GM23338 (cell line): ENCODE data around the gene ZNF579. TPM values are rescaled to one million over a fixed set of nuclear protein-coding genes. Genes with fewer than 3 reads are reported as not detected.

ENCODE experiments used
- ATAC-seq: fragments of 200-7000 bp; cut with Tn5 transposase; 3 replicates; pipeline ENCODE4 v1.9.1; 2020
- DNase-seq: peaks from one replicate; pipeline ENCODE4 v3.0.0-alpha.2; 2015; ENCODE audit warnings: low spot score
- H2AFZ ChIP-seq: fragments of 200-600 bp; sonication (generic); 2 replicates; pipeline ENCODE4 v1.8.0; 2016; ENCODE audit warnings: antibody characterized with exemption, mild to moderate bottlenecking, moderate library complexity
- H3F3A ChIP-seq: fragments of 200-600 bp; sonication (generic); replicated peaks from 2 replicates; pipeline ENCODE4 v1.8.0; 2017; ENCODE audit warnings: antibody characterized with exemption, mixed run types, low read depth
- H3K27ac ChIP-seq: fragments of 200-600 bp; sonication (generic); 2 replicates; pipeline ENCODE4 v1.6.1; 2016; ENCODE audit warnings: low read depth
- H3K27me3 ChIP-seq: fragments of 200-600 bp; sonication (generic); 2 replicates; pipeline ENCODE4 v1.8.0; 2016; ENCODE audit warnings: mild to moderate bottlenecking, mixed run types, moderate library complexity; ENCODE audit not compliant: insufficient read depth
- H3K36me3 ChIP-seq: fragments of 200-600 bp; sonication (generic); 2 replicates; pipeline ENCODE4 v1.8.0; 2016; ENCODE audit warnings: mild to moderate bottlenecking; ENCODE audit not compliant: insufficient read depth
- H3K4me1 ChIP-seq: fragments of 200-600 bp; sonication (generic); 2 replicates; pipeline ENCODE4 v1.8.0; 2016; ENCODE audit warnings: mild to moderate bottlenecking, moderate library complexity; ENCODE audit not compliant: insufficient read depth
- H3K4me2 ChIP-seq: fragments of 200-600 bp; sonication (generic); 2 replicates; pipeline ENCODE4 v1.7.1; 2017; ENCODE audit warnings: mixed run types
- H3K4me3 ChIP-seq: fragments of 200-600 bp; sonication (generic); 2 replicates; pipeline ENCODE4 v1.6.1; 2016; ENCODE audit warnings: mixed run types
- H3K79me2 ChIP-seq: fragments of 200-600 bp; sonication (generic); replicated peaks from 2 replicates; pipeline ENCODE4 v1.8.0; 2017; ENCODE audit warnings: mild to moderate bottlenecking; ENCODE audit not compliant: insufficient read depth
- H3K9me2 ChIP-seq: fragments of 200-600 bp; sonication (generic); 2 replicates; pipeline ENCODE4 v1.8.0; 2017; ENCODE audit not compliant: insufficient read depth
- H4K20me1 ChIP-seq: fragments of 200-600 bp; sonication (generic); replicated peaks from 2 replicates; pipeline ENCODE4 v1.8.0; 2017; ENCODE audit warnings: mild to moderate bottlenecking; ENCODE audit not compliant: insufficient read depth
- H3K27ac Mint-ChIP-seq: 2 replicates; pipeline ENCODE4 v1.8.0; 2020; ENCODE audit warnings: inconsistent platforms, mild to moderate bottlenecking, moderate library complexity, mixed read lengths
- H3K27me3 Mint-ChIP-seq: 3 replicates; pipeline ENCODE4 v1.8.0; 2022; ENCODE audit warnings: low read depth, mild to moderate bottlenecking, moderate library complexity, mixed read lengths, inconsistent platforms; ENCODE audit not compliant: insufficient read depth, poor library complexity
- H3K36me3 Mint-ChIP-seq: 3 replicates; pipeline ENCODE4 v1.8.0; 2021; ENCODE audit warnings: low read depth, mild to moderate bottlenecking, inconsistent platforms, moderate library complexity, mixed read lengths
- H3K4me1 Mint-ChIP-seq: 3 replicates; pipeline ENCODE4 v1.8.0; 2020; ENCODE audit warnings: mild to moderate bottlenecking, inconsistent platforms, mixed read lengths
- H3K4me3 Mint-ChIP-seq: 3 replicates; pipeline ENCODE4 v1.8.0; 2021; ENCODE audit warnings: moderate library complexity, mild to moderate bottlenecking, inconsistent platforms, mixed read lengths
- H3K9me3 Mint-ChIP-seq: 3 replicates; pipeline ENCODE4 v1.8.0; 2020; ENCODE audit warnings: moderate library complexity, mild to moderate bottlenecking, inconsistent platforms, mixed read lengths
- CREB1 ChIP-seq: fragments of 250-450 bp; sonication (Bioruptor Pico); IDR thresholded peaks from 2 replicates; pipeline ENCODE4 v1.5.0; 2020; ENCODE audit warnings: low read depth, mild to moderate bottlenecking, moderate library complexity
- EZH2 ChIP-seq: fragments of 200-600 bp; sonication (generic); IDR thresholded peaks from one replicate; pipeline ENCODE4 v1.8.0; 2017; ENCODE audit warnings: antibody characterized with exemption, mild to moderate bottlenecking, low read depth; ENCODE audit not compliant: unreplicated experiment
- EZH2phosphoT487 ChIP-seq: fragments of 200-600 bp; sonication (generic); IDR thresholded peaks from one replicate; pipeline ENCODE4 v1.8.1; 2018; ENCODE audit warnings: antibody characterized with exemption; ENCODE audit not compliant: unreplicated experiment
- JUNB ChIP-seq: IDR thresholded peaks from one replicate; pipeline ENCODE4 v1.6.1; 2016; ENCODE audit warnings: antibody characterized with exemption; ENCODE audit not compliant: unreplicated experiment
- NANOG ChIP-seq: IDR thresholded peaks from 2 replicates; pipeline ENCODE4 v1.6.1; 2016; ENCODE audit warnings: antibody characterized with exemption, borderline replicate concordance
- POLR2AphosphoS5 ChIP-seq: IDR thresholded peaks from 2 replicates; pipeline ENCODE4 v1.6.1; 2016; ENCODE audit warnings: antibody characterized with exemption, low read depth
- STAT1 ChIP-seq: IDR thresholded peaks from one replicate; pipeline ENCODE4 v1.6.1; 2016; ENCODE audit warnings: antibody characterized with exemption; ENCODE audit not compliant: unreplicated experiment
- ZNF114 ChIP-seq: fragments of 250-450 bp; sonication (Bioruptor Pico); IDR thresholded peaks from 2 replicates; pipeline ENCODE4 v1.5.0; 2020; ENCODE audit warnings: mild to moderate bottlenecking, moderate library complexity
- ZNF331 ChIP-seq: fragments of 250-450 bp; sonication (Bioruptor Pico); IDR thresholded peaks from 2 replicates; pipeline ENCODE4 v1.5.0; 2020; ENCODE audit warnings: low read depth, mild to moderate bottlenecking, moderate library complexity
- polyA plus RNA-seq: library from polyadenylated mRNA; unstranded; fragments of >200 nt; fragmentation: Nextera tagmentation; extraction: Ambion mirVana; gene quantifications from 2 replicates; pipeline ENCODE4 v1.2.1, GENCODE V29; 2016
- total RNA-seq: library from RNA; depleted of rRNA; stranded (reverse); fragments of >200 nt; shearing (Covaris generic); gene quantifications from 2 replicates; pipeline ENCODE4 v1.2.3, GENCODE V29; 2014
- TF ChIP-seq, protein P1 (sequence below): fragments of 250-450 bp; sonication (Bioruptor Pico); IDR thresholded peaks from 2 replicates; pipeline ENCODE4 v1.5.0; 2020; ENCODE audit warnings: mild to moderate bottlenecking, moderate library complexity
- TF ChIP-seq, protein P2 (sequence below): IDR thresholded peaks from one replicate; pipeline ENCODE4 v1.6.1; 2018; ENCODE audit warnings: antibody characterized with exemption; ENCODE audit not compliant: unreplicated experiment
- TF ChIP-seq, protein P3 (sequence below), 2 experiments: fragments of 200-600 bp in 1 of 2; sonication (generic) in 1 of 2; conservative IDR thresholded peaks; 2 replicates each; pipeline versions ENCODE4 v1.5.1 to v1.6.1; 2016 to 2017; ENCODE audit warnings: antibody characterized with exemption in 2 of 2, low read depth in 2 of 2, mild to moderate bottlenecking in 2 of 2, moderate library complexity in 1 of 2

Gene ZNF579
- total and polyA plus RNA-seq, 2 experiments from 2014 or later = 7.3 to 12.2 TPM

DNA sequence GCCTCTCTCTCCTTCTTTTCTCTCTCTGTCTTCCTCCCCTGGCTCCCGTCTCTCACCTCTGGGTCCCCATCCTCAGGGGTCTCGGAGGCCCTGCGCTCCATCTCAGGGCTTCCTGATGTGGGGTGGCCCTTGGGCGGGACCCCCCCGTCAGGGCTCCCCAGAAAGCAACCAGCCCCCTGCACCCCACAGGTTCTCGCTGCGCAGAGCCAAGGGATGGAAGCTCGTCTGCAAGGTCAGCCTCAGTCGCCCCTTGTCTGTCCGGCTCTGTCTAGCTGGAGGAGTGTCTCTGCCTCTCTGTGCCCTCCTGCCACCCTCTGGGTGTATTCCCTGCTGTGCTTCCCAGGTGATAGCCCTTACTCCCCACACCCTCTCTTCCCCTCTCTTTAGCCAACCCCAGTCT is 35.2 kb downstream of the ZNF579 start, which contains the start of gene SBK3:
TSS of gene SBK3 (minus strand) at position 101 of the 400 bp plus-strand sequence. CDS start at position 101, 0 bp downstream.
- Histone ChIP-seq H2AFZ (peak within 1 kb of the TSS; percentile 43), H3K4me1 (no peaks in the 10 kb centered on the region; the same call in 1 of the 2 replicates), H3K79me2 (no peaks in the 10 kb centered on the region), H3K4me2 (no peak within 1 kb of the TSS), H3F3A (no peaks in the 10 kb centered on the region), H3K4me3 (no peak within 1 kb of the TSS), H4K20me1 (no peaks in the 10 kb centered on the region), H3K9me2 (peaks cover 5% of the 10 kb centered on the region; the same call in 1 of the 2 replicates), H3K36me3 (no peaks in the 10 kb centered on the region), H3K27me3 (no peaks in the 10 kb centered on the region), H3K27ac (no peak within 1 kb of the TSS)
- DNase-seq (no peak), ATAC-seq (no peak)
- H3K36me3 Mint-ChIP-seq = no peaks in the 10 kb centered on the region; the same call in 2 of the 3 replicates
- peaks cover 6% of the 10 kb centered on the region for H3K9me3 Mint-ChIP-seq
- H3K27ac Mint-ChIP-seq = no peak within 1 kb of the TSS
- peaks cover 28% of the 10 kb centered on the region for H3K4me1 Mint-ChIP-seq
- H3K27me3 Mint-ChIP-seq = peaks cover 10% of the 10 kb centered on the region
- TF ChIP-seq, protein P1, sequence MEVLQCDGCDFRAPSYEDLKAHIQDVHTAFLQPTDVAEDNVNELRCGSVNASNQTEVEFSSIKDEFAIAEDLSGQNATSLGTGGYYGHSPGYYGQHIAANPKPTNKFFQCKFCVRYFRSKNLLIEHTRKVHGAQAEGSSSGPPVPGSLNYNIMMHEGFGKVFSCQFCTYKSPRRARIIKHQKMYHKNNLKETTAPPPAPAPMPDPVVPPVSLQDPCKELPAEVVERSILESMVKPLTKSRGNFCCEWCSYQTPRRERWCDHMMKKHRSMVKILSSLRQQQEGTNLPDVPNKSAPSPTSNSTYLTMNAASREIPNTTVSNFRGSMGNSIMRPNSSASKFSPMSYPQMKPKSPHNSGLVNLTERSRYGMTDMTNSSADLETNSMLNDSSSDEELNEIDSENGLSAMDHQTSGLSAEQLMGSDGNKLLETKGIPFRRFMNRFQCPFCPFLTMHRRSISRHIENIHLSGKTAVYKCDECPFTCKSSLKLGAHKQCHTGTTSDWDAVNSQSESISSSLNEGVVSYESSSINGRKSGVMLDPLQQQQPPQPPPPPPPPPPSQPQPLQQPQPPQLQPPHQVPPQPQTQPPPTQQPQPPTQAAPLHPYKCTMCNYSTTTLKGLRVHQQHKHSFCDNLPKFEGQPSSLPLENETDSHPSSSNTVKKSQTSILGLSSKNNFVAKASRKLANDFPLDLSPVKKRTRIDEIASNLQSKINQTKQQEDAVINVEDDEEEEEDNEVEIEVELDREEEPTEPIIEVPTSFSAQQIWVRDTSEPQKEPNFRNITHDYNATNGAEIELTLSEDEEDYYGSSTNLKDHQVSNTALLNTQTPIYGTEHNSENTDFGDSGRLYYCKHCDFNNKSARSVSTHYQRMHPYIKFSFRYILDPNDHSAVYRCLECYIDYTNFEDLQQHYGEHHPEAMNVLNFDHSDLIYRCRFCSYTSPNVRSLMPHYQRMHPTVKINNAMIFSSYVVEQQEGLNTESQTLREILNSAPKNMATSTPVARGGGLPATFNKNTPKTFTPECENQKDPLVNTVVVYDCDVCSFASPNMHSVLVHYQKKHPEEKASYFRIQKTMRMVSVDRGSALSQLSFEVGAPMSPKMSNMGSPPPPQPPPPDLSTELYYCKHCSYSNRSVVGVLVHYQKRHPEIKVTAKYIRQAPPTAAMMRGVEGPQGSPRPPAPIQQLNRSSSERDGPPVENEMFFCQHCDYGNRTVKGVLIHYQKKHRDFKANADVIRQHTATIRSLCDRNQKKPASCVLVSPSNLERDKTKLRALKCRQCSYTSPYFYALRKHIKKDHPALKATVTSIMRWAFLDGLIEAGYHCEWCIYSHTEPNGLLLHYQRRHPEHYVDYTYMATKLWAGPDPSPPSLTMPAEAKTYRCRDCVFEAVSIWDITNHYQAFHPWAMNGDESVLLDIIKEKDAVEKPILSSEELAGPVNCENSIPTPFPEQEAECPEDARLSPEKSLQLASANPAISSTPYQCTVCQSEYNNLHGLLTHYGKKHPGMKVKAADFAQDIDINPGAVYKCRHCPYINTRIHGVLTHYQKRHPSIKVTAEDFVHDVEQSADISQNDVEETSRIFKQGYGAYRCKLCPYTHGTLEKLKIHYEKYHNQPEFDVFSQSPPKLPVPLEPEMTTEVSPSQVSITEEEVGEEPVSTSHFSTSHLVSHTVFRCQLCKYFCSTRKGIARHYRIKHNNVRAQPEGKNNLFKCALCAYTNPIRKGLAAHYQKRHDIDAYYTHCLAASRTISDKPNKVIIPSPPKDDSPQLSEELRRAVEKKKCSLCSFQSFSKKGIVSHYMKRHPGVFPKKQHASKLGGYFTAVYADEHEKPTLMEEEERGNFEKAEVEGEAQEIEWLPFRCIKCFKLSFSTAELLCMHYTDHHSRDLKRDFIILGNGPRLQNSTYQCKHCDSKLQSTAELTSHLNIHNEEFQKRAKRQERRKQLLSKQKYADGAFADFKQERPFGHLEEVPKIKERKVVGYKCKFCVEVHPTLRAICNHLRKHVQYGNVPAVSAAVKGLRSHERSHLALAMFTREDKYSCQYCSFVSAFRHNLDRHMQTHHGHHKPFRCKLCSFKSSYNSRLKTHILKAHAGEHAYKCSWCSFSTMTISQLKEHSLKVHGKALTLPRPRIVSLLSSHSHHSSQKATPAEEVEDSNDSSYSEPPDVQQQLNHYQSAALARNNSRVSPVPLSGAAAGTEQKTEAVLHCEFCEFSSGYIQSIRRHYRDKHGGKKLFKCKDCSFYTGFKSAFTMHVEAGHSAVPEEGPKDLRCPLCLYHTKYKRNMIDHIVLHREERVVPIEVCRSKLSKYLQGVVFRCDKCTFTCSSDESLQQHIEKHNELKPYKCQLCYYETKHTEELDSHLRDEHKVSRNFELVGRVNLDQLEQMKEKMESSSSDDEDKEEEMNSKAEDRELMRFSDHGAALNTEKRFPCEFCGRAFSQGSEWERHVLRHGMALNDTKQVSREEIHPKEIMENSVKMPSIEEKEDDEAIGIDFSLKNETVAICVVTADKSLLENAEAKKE = no peak
- TF ChIP-seq CREB1 (CRISPR knock-in tag) = no peak
- TF ChIP-seq, protein P2, sequence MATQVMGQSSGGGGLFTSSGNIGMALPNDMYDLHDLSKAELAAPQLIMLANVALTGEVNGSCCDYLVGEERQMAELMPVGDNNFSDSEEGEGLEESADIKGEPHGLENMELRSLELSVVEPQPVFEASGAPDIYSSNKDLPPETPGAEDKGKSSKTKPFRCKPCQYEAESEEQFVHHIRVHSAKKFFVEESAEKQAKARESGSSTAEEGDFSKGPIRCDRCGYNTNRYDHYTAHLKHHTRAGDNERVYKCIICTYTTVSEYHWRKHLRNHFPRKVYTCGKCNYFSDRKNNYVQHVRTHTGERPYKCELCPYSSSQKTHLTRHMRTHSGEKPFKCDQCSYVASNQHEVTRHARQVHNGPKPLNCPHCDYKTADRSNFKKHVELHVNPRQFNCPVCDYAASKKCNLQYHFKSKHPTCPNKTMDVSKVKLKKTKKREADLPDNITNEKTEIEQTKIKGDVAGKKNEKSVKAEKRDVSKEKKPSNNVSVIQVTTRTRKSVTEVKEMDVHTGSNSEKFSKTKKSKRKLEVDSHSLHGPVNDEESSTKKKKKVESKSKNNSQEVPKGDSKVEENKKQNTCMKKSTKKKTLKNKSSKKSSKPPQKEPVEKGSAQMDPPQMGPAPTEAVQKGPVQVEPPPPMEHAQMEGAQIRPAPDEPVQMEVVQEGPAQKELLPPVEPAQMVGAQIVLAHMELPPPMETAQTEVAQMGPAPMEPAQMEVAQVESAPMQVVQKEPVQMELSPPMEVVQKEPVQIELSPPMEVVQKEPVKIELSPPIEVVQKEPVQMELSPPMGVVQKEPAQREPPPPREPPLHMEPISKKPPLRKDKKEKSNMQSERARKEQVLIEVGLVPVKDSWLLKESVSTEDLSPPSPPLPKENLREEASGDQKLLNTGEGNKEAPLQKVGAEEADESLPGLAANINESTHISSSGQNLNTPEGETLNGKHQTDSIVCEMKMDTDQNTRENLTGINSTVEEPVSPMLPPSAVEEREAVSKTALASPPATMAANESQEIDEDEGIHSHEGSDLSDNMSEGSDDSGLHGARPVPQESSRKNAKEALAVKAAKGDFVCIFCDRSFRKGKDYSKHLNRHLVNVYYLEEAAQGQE = no peak
- no peak for TF ChIP-seq STAT1
- TF ChIP-seq NANOG = no peak
- TF ChIP-seq EZH2phosphoT487 = no peak
- TF ChIP-seq ZNF331 (CRISPR knock-in tag) = no peak
- no peak for TF ChIP-seq ZNF114 (CRISPR knock-in tag)
- TF ChIP-seq EZH2 = no peak
- TF ChIP-seq, protein P3, sequence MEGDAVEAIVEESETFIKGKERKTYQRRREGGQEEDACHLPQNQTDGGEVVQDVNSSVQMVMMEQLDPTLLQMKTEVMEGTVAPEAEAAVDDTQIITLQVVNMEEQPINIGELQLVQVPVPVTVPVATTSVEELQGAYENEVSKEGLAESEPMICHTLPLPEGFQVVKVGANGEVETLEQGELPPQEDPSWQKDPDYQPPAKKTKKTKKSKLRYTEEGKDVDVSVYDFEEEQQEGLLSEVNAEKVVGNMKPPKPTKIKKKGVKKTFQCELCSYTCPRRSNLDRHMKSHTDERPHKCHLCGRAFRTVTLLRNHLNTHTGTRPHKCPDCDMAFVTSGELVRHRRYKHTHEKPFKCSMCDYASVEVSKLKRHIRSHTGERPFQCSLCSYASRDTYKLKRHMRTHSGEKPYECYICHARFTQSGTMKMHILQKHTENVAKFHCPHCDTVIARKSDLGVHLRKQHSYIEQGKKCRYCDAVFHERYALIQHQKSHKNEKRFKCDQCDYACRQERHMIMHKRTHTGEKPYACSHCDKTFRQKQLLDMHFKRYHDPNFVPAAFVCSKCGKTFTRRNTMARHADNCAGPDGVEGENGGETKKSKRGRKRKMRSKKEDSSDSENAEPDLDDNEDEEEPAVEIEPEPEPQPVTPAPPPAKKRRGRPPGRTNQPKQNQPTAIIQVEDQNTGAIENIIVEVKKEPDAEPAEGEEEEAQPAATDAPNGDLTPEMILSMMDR (conservative IDR thresholded peaks at IDR 0.05; ENCODE audit: low read depth in 2 of 2) = no peak
- no peak for TF ChIP-seq POLR2AphosphoS5
- no peak for TF ChIP-seq JUNB
- H3K4me3 Mint-ChIP-seq = no peak within 1 kb of the TSS; the same call in 2 of the 3 replicates
